Glutamatergic neuron (in vitro differentiated cells): ENCODE measurements around the gene ODF4. TPM values are rescaled to one million over a fixed set of nuclear protein-coding genes. Genes with fewer than 3 reads are reported as not detected.

Source experiments
- DNase-seq: peaks from one replicate; pipeline ENCODE4 v3.0.0; 2022
- H3K27ac Mint-ChIP-seq: one replicate; pipeline ENCODE4 v1.8.0; 2020; ENCODE audit warnings: mild to moderate bottlenecking, mixed read lengths, inconsistent platforms; ENCODE audit not compliant: unreplicated experiment
- H3K27me3 Mint-ChIP-seq: one replicate; pipeline ENCODE4 v1.8.0; 2020; ENCODE audit warnings: mild to moderate bottlenecking, moderate library complexity, mixed read lengths, inconsistent platforms; ENCODE audit not compliant: unreplicated experiment
- H3K36me3 Mint-ChIP-seq: one replicate; pipeline ENCODE4 v1.8.0; 2020; ENCODE audit warnings: mild to moderate bottlenecking, mixed read lengths, inconsistent platforms; ENCODE audit not compliant: unreplicated experiment
- H3K4me1 Mint-ChIP-seq: one replicate; pipeline ENCODE4 v1.8.0; 2020; ENCODE audit warnings: mild to moderate bottlenecking, low read depth, mixed read lengths, inconsistent platforms; ENCODE audit not compliant: unreplicated experiment
- H3K4me3 Mint-ChIP-seq: one replicate; pipeline ENCODE4 v1.8.0; 2020; ENCODE audit warnings: mild to moderate bottlenecking, mixed read lengths, inconsistent platforms; ENCODE audit not compliant: unreplicated experiment
- H3K9me3 Mint-ChIP-seq: one replicate; pipeline ENCODE4 v1.8.0; 2020; ENCODE audit warnings: mild to moderate bottlenecking, moderate library complexity, mixed read lengths, inconsistent platforms; ENCODE audit not compliant: unreplicated experiment
- CTCF ChIP-seq: fragments of 200-600 bp; sonication (generic); IDR thresholded peaks from one replicate; pipeline ENCODE4 v1.5.0; 2021; ENCODE audit not compliant: partially characterized antibody, unreplicated experiment
- long read RNA-seq: library from polyadenylated mRNA; unstranded; transcript quantifications from one replicate; pipeline ENCODE4 v2.0.0, GENCODE V29; 2020; ENCODE audit not compliant: unreplicated experiment
- total RNA-seq: library from RNA; stranded (reverse); fragmentation: NEBNext Ultra II Directional; extraction: Animal tissue kit (Norgen Biotek cat#: 25700); gene quantifications from one replicate; pipeline ENCODE4 v1.2.1, GENCODE V29; 2021; ENCODE audit not compliant: unreplicated experiment

ODF4 gene
- not detected for total RNA-seq
- long read RNA-seq = 0 reads

DNA sequence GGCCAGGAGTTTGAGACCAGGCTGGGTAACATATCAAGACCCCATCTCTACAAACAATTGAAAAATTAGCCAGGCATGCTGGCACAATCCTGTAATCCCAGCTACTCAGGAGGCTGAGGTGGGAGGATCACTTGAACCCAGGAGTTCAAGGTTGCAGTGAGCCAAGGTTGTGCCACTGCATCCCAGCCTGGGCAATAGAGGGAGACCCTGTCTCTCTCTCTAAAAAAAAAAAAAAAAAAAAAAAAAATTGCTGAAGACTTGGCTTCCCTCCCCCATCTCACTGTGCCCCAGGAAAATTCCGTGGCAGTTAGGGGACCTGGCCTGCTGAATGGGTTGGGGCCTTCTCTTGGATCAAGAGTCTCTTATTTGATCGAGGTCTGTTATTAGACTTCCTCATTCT lies at the start of gene ODF4:
ODF4 (plus strand) TSS at position 301 of the 400 bp plus-strand sequence. CDS start 212 bp downstream, outside the sequence.
- Mint-ChIP-seq H3K27me3 (peaks cover 4% of the 10 kb centered on the region), H3K9me3 (no peaks in the 10 kb centered on the region), H3K36me3 (no peaks in the 10 kb centered on the region), H3K4me3 (no peak within 1 kb of the TSS), H3K27ac (no peak within 1 kb of the TSS), H3K4me1 (peaks cover 4% of the 10 kb centered on the region)
- TF ChIP-seq CTCF = no peak
- no peak for DNase-seq

GRCh38 chr17:8290043-8290442 lies 49.6 kb upstream of the ODF4 start:
- H3K9me3 Mint-ChIP-seq = peaks cover 12% of the 10 kb centered on the region
- no peak for DNase-seq
- TF ChIP-seq CTCF = no peak
- H3K4me3 Mint-ChIP-seq = peak overlapping the region; percentile 95
- no peaks in the 10 kb centered on the region for H3K36me3 Mint-ChIP-seq
- peaks cover 15% of the 10 kb centered on the region for H3K4me1 Mint-ChIP-seq
- peaks cover 3% of the 10 kb centered on the region for H3K27me3 Mint-ChIP-seq
- H3K27ac Mint-ChIP-seq = peak overlapping the region; percentile 53

DNA sequence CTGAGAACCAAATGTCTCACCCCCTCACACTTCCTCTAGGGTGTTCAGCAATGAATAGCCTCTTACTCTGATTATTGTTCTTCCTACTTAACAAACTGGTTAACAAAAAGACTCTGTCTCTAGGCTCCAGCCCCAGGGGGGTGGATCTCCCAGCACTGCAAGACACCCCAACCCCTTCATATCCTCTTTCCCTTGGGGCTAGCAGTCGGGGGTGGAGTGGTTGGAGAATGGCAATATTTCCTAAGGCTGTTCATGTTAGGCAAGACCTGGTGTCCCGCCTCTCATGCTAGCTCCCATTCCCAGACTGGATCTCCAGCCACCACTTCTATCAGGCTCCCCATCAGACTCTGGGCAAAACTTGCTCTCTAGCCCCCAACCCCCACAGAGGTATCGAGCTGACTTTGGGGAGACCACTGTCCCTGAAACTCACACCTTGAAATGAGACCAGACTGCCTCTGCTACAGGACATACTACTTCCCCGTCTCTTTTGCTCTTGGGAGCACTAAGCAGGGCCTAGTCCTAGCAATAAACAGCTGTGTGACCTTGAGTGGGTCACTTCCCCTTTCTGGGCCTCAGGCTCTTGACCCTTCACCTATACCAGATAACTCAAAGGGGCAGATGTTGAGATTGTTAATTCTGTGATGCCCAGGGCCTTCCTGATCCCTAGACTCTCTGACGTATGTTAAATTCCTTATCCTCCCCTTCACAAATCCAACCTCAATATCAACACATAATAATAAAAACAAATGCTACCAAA lies 46.8 kb upstream of the ODF4 start:
- DNase-seq = no peak
- peaks cover 12% of the 10 kb centered on the region for H3K9me3 Mint-ChIP-seq
- H3K4me3 Mint-ChIP-seq = peak overlapping the region; percentile 2
- H3K27ac Mint-ChIP-seq = no peak overlapping the region
- TF ChIP-seq CTCF = no peak
- peaks cover 3% of the 10 kb centered on the region for H3K27me3 Mint-ChIP-seq
- H3K4me1 Mint-ChIP-seq = peaks cover 12% of the 10 kb centered on the region
- H3K36me3 Mint-ChIP-seq = no peaks in the 10 kb centered on the region

DNA sequence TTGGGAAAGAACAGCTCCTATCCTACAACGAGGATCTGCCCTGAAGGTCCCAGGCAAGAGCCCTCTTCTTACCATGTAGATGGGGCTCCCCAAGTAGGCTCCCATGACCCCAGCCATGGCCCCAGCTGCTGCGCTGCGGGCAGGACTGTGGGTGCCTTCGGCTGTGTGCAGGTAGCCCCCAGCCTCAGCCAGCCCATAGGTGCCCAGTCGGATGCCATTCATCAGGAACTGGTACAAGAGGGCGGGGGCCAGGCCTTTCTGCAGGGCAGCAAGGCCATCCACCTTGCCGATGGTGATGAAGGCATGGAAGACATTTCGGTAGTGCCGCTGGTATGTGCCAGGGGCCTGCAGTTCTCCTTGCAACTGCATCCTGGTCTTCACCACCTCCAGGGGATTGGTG lies 45.3 kb upstream of the ODF4 start:
- Mint-ChIP-seq H3K27ac (peak overlapping the region; percentile 89), H3K4me1 (peaks cover 12% of the 10 kb centered on the region), H3K9me3 (peaks cover 8% of the 10 kb centered on the region), H3K4me3 (peak overlapping the region; percentile 91), H3K27me3 (peaks cover 3% of the 10 kb centered on the region), H3K36me3 (no peaks in the 10 kb centered on the region)
- no peak for DNase-seq
- no peak for TF ChIP-seq CTCF

- H3K4me3 Mint-ChIP-seq = peak overlapping the region; percentile 91
- peak overlapping the region; percentile 89 for H3K27ac Mint-ChIP-seq
- peaks cover 3% of the 10 kb centered on the region for H3K27me3 Mint-ChIP-seq
- peaks cover 10% of the 10 kb centered on the region for H3K4me1 Mint-ChIP-seq
- H3K9me3 Mint-ChIP-seq = peaks cover 8% of the 10 kb centered on the region
- H3K36me3 Mint-ChIP-seq = no peaks in the 10 kb centered on the region
- no peak for TF ChIP-seq CTCF
- DNase-seq = no peak
Measured at GRCh38 chr17:8294814-8295316, 44.8 kb upstream of the ODF4 start.
